Mesenchymal stem cell (in vitro differentiated cells and primary cell): ENCODE data around the gene ZCWPW1.

Source experiments
- DNase-seq: peaks from one replicate; pipeline ENCODE4 v3.0.0-alpha.2; 2013
- H2AFZ ChIP-seq: one replicate; pipeline ENCODE4 v1.6.1; 2013; ENCODE audit warnings: low read depth, mild to moderate bottlenecking, control low read depth, inconsistent platforms, low read length, moderate library complexity
- H2AK5ac ChIP-seq: 2 replicates; pipeline ENCODE4 v1.6.1; 2013; ENCODE audit warnings: low read length, moderate library complexity, mild to moderate bottlenecking, inconsistent platforms; ENCODE audit not compliant: severe bottlenecking
- H2BK120ac ChIP-seq: one replicate; pipeline ENCODE4 v1.6.1; 2013; ENCODE audit warnings: low read depth, mild to moderate bottlenecking, inconsistent platforms, low read length, moderate library complexity
- H2BK12ac ChIP-seq, 2 experiments: one replicate each; pipeline ENCODE4 v1.6.1; 2013; ENCODE audit warnings: inconsistent platforms in 2 of 2, low read length in 2 of 2, mild to moderate bottlenecking in 2 of 2, moderate library complexity in 2 of 2, control low read depth in 1 of 2
- H2BK15ac ChIP-seq: one replicate; pipeline ENCODE4 v1.6.1; 2013; ENCODE audit warnings: mild to moderate bottlenecking, low read depth, inconsistent platforms; ENCODE audit not compliant: poor library complexity, severe bottlenecking
- H2BK5ac ChIP-seq: 2 replicates; pipeline ENCODE4 v1.6.1; 2013; ENCODE audit warnings: low read depth, mild to moderate bottlenecking, low read length, control low read depth, inconsistent platforms; ENCODE audit not compliant: poor library complexity, severe bottlenecking
- H3K14ac ChIP-seq, 2 experiments: one replicate each; pipeline ENCODE4 v1.6.1; 2013; ENCODE audit warnings: inconsistent platforms in 2 of 2, low read length in 2 of 2, control low read depth in 1 of 2, mild to moderate bottlenecking in 1 of 2, moderate library complexity in 1 of 2
- H3K18ac ChIP-seq, 2 experiments: one replicate each; pipeline ENCODE4 v1.6.1; 2013; ENCODE audit warnings: inconsistent platforms in 2 of 2, low read length in 2 of 2, control low read depth in 1 of 2, low read depth in 1 of 2, mild to moderate bottlenecking in 1 of 2
- H3K23ac ChIP-seq, 2 experiments: one replicate each; pipeline ENCODE4 v1.6.1; 2013; ENCODE audit warnings: inconsistent platforms in 2 of 2, low read length in 2 of 2, mild to moderate bottlenecking in 2 of 2, moderate library complexity in 2 of 2, control low read depth in 1 of 2
- H3K27ac ChIP-seq: 2 replicates; pipeline ENCODE4 v1.5.1; 2013; ENCODE audit warnings: mild to moderate bottlenecking, moderate library complexity, low read length, control low read depth, inconsistent platforms; ENCODE audit not compliant: poor library complexity, severe bottlenecking
- H3K27me3 ChIP-seq, 2 experiments: 2 replicates each; pipeline versions ENCODE4 v1.6.1 to v1.7.0; 2013; ENCODE audit warnings: low read length in 2 of 2, mild to moderate bottlenecking in 2 of 2, moderate library complexity in 2 of 2, control low read depth in 1 of 2, inconsistent platforms in 1 of 2; ENCODE audit not compliant: control insufficient read depth in 1 of 2, insufficient read depth in 1 of 2
- H3K36me3 ChIP-seq, 2 experiments: 2 replicates each; pipeline versions ENCODE4 v1.6.1 to v1.7.0; 2013; ENCODE audit warnings: low read length in 2 of 2, control low read depth in 1 of 2, inconsistent platforms in 1 of 2, low read depth in 1 of 2, mild to moderate bottlenecking in 1 of 2; ENCODE audit not compliant: insufficient read depth in 2 of 2, control insufficient read depth in 1 of 2
- H3K4ac ChIP-seq, 2 experiments: one replicate each; pipeline ENCODE4 v1.6.1; 2013; ENCODE audit warnings: inconsistent platforms in 2 of 2, low read length in 2 of 2, mild to moderate bottlenecking in 2 of 2, moderate library complexity in 2 of 2, control low read depth in 1 of 2, low read depth in 1 of 2
- H3K4me1 ChIP-seq: 2 replicates; pipeline ENCODE4 v1.6.1; 2013; ENCODE audit warnings: low read depth, low read length, control low read depth; ENCODE audit not compliant: control insufficient read depth, insufficient read depth
- H3K4me2 ChIP-seq: 2 replicates; pipeline ENCODE4 v1.6.1; 2013; ENCODE audit warnings: low read length, mild to moderate bottlenecking, inconsistent platforms; ENCODE audit not compliant: poor library complexity, severe bottlenecking
- H3K4me3 ChIP-seq, 2 experiments: 2 replicates each; pipeline versions ENCODE4 v1.5.1 to v1.7.0; 2013; ENCODE audit warnings: low read length in 2 of 2, mild to moderate bottlenecking in 2 of 2, control low read depth in 1 of 2, low read depth in 1 of 2; ENCODE audit not compliant: insufficient read depth in 1 of 2
- H3K79me1 ChIP-seq: replicated peaks from 2 replicates; pipeline ENCODE4 v1.6.1; 2013; ENCODE audit warnings: mild to moderate bottlenecking, control low read depth, low read length, inconsistent platforms; ENCODE audit not compliant: poor library complexity, severe bottlenecking
- H3K9ac ChIP-seq: 2 replicates; pipeline ENCODE4 v1.7.0; 2013; ENCODE audit warnings: mild to moderate bottlenecking, low read length, moderate library complexity
- H3K9me3 ChIP-seq: 2 replicates; pipeline ENCODE4 v1.7.0; 2013; ENCODE audit warnings: mild to moderate bottlenecking, low read length; ENCODE audit not compliant: control insufficient read depth
- H4K8ac ChIP-seq: one replicate; pipeline ENCODE4 v1.6.1; 2013; ENCODE audit warnings: inconsistent platforms, mild to moderate bottlenecking, low read length, moderate library complexity
- H4K91ac ChIP-seq: one replicate; pipeline ENCODE4 v1.6.1; 2013; ENCODE audit warnings: mild to moderate bottlenecking, low read length, inconsistent platforms
- WGBS: methylation state at CpG from one replicate; pipeline ENCODE4 v1.1.7; 2013; ENCODE audit warnings: mixed read lengths; 5-methylcytosine and 5-hydroxymethylcytosine counted together

The ZCWPW1 gene

GRCh38 chr7:100400041-100400440 is 28.5 kb downstream of the ZCWPW1 start:
- Histone ChIP-seq H2AK5ac (no peak overlapping the region), H3K14ac (no peak overlapping the region), H3K4me1 (no peaks in the 10 kb centered on the region), H4K8ac (no peak overlapping the region), H3K4ac (no peak overlapping the region), H3K36me3 (no peaks in the 10 kb centered on the region), H3K23ac (no peak overlapping the region), H2BK120ac (no peak overlapping the region), H3K27ac (no peak overlapping the region), H3K9ac (no peak overlapping the region), H2AFZ (no peak overlapping the region), H2BK12ac (no peak overlapping the region), H3K18ac (no peak overlapping the region), H3K4me2 (no peak overlapping the region), H3K9me3 (no peaks in the 10 kb centered on the region), H4K91ac (no peak overlapping the region), H2BK15ac (no peak overlapping the region), H2BK5ac (no peak overlapping the region), H3K4me3 (no peak overlapping the region), H3K27me3 (peaks cover 25 to 48% of the 10 kb centered on the region in 2 experiments), H3K79me1 (no peaks in the 10 kb centered on the region)
- 95% methylated on average over 3 of the region's 3 CpGs for WGBS
- DNase-seq, result no peak

- Histone ChIP-seq H2BK15ac (no peak overlapping the region), H3K36me3 (no peaks in the 10 kb centered on the region), H3K9me3 (no peaks in the 10 kb centered on the region), H2BK5ac (no peak overlapping the region), H3K79me1 (no peaks in the 10 kb centered on the region), H2BK12ac (no peak overlapping the region), H3K4ac (no peak overlapping the region), H3K14ac (no peak overlapping the region), H3K18ac (no peak overlapping the region), H3K4me1 (no peaks in the 10 kb centered on the region), H2AK5ac (no peak overlapping the region), H3K9ac (no peak overlapping the region), H3K23ac (no peak overlapping the region), H2AFZ (no peak overlapping the region), H3K27me3 (peaks cover 27 to 48% of the 10 kb centered on the region in 2 experiments), H4K8ac (no peak overlapping the region), H3K4me3 (no peak overlapping the region), H4K91ac (no peak overlapping the region), H2BK120ac (no peak overlapping the region), H3K27ac (no peak overlapping the region), H3K4me2 (no peak overlapping the region)
- 30% methylated on average over 2 of the region's 2 CpGs for whole genome bisulfite sequencing
- DNase-seq, result no peak
These were observed 30.3 kb downstream of the ZCWPW1 start for GRCh38 chr7:100398239-100398638.

DNA sequence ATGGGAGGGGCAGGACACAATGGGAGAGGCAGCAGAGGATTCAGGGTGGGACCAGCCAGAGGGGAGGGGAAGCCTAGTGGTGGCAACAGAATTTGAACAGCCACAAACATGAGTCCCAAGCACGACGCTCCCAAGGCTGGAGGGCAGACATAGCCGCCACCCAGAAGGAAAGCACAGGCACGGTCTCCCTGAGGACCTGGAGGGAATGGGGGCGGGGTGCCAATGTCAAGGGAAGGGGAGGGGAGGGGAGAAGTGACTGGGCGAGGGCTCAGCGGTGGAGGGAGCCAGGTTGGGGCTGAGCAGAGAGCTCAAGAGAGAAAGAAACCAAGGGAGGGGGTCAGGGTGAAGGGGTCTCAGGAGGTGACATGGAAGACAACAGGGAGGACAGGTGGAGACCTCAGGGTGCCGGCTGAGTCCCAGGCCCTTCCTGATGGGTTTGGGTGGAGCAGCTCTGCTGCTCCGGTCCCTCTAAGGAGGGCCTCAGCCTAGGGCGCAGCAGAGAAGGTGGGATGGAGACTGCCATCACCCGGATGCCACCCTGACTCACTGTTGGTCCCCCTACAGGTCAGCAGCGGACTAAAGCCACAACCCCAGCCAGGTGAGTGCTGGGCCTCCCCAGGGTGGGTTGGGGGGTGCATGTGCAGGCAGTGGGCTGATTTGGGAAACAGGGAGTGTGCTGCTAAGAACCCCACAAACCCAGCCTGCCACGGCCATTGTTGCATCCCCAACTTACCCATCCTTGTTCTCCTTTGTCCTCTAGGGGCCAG is 31.0 kb downstream of the ZCWPW1 start:
- peak overlapping the region; percentile 59 for H4K91ac ChIP-seq

DNA sequence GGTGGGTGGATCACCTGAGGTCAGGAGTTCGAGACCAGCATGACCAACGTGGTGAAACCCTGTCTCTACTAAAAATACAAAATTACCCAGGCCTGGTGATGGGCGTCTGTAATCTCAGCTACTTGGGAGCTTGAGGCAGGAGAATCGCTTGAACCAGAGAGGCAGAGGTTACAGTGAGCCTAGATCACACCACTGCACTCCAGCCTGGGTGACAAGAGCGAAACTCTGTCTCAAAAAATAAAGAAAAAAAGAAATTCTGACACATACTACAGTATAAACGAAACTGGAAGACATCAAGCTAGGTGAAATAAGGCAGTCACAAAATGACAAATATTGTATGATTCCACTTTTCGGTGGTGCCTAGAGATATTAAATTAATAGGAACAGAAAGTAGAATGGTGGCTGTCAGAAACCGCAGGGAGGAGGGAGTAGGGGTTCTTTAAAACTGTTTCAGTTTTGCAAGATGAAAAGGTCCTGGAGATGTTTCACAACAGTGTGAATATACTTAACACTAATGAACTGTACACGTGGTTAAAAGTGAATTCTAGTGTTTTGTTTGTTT is 32.0 kb downstream of the ZCWPW1 start:
- Histone ChIP-seq H2BK12ac (no peak overlapping the region), H3K4me1 (no peaks in the 10 kb centered on the region)

More for the DNA sequence above, 31.0 kb downstream of the ZCWPW1 start:
- no peak overlapping the region for H2BK15ac ChIP-seq
- no peak overlapping the region for H3K4me2 ChIP-seq
- WGBS, result 60% methylated on average over 13 of the region's 13 CpGs
- H3K4me1 ChIP-seq, result no peaks in the 10 kb centered on the region
- H3K36me3 ChIP-seq, result no peaks in the 10 kb centered on the region
- no peak overlapping the region for H2BK5ac ChIP-seq
- no peak for DNase-seq
- peak overlapping the region in 1 of 2 experiments; percentile 46 for H3K14ac ChIP-seq
- no peak overlapping the region for H2AK5ac ChIP-seq
- no peak overlapping the region for H2BK12ac ChIP-seq
- no peak overlapping the region for H3K23ac ChIP-seq
- H3K18ac ChIP-seq, result no peak overlapping the region
- H3K9me3 ChIP-seq, result no peaks in the 10 kb centered on the region
- H4K8ac ChIP-seq, result no peak overlapping the region
- no peak overlapping the region for H3K4ac ChIP-seq
- H3K4me3 ChIP-seq, result peak overlapping the region in 1 of 2 experiments; percentile 8
- H3K27me3 ChIP-seq, result peaks cover 27 to 48% of the 10 kb centered on the region in 2 experiments
- no peak overlapping the region for H2BK120ac ChIP-seq
- H3K79me1 ChIP-seq, result no peaks in the 10 kb centered on the region
- H2AFZ ChIP-seq, result no peak overlapping the region
- H3K9ac ChIP-seq, result no peak overlapping the region
- no peak overlapping the region for H3K27ac ChIP-seq

More for the DNA sequence above, 32.0 kb downstream of the ZCWPW1 start:
- Histone ChIP-seq H2AK5ac (no peak overlapping the region), H4K91ac (no peak overlapping the region), H3K4me3 (no peak overlapping the region), H2BK120ac (no peak overlapping the region), H3K27me3 (peaks cover 27 to 49% of the 10 kb centered on the region in 2 experiments), H3K79me1 (no peaks in the 10 kb centered on the region), H3K4me2 (no peak overlapping the region), H2BK15ac (no peak overlapping the region), H3K23ac (no peak overlapping the region), H2AFZ (no peak overlapping the region), H3K18ac (no peak overlapping the region), H3K36me3 (no peaks in the 10 kb centered on the region), H3K14ac (no peak overlapping the region), H4K8ac (no peak overlapping the region), H3K4ac (no peak overlapping the region), H3K9me3 (no peaks in the 10 kb centered on the region), H3K27ac (no peak overlapping the region), H3K9ac (no peak overlapping the region), H2BK5ac (no peak overlapping the region)
- 86% methylated on average over 7 of the region's 9 CpGs for WGBS
- no peak for DNase-seq
